ENCODE measurements around the gene ARHGEF28.

DNA sequence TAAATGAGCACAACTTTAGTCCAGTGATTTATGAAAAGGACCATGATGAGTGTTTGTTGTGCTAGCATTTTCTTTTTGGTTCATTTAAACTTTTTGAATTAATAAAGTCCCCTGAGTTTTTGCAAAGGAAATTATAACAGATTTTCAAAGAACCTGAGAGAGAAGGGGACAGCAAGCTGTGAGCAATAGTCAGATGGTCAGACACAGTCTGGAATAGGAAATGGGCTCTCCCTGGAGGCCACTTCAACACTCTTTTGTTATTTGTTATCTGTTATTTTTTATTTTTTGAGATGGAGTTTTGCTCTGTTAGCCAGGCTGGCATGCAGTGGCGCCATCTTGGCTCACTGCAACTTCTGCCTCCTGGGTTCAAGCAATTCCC, 171.1 kb downstream of the ARHGEF28 start:
- TF ChIP-seq, protein P1, sequence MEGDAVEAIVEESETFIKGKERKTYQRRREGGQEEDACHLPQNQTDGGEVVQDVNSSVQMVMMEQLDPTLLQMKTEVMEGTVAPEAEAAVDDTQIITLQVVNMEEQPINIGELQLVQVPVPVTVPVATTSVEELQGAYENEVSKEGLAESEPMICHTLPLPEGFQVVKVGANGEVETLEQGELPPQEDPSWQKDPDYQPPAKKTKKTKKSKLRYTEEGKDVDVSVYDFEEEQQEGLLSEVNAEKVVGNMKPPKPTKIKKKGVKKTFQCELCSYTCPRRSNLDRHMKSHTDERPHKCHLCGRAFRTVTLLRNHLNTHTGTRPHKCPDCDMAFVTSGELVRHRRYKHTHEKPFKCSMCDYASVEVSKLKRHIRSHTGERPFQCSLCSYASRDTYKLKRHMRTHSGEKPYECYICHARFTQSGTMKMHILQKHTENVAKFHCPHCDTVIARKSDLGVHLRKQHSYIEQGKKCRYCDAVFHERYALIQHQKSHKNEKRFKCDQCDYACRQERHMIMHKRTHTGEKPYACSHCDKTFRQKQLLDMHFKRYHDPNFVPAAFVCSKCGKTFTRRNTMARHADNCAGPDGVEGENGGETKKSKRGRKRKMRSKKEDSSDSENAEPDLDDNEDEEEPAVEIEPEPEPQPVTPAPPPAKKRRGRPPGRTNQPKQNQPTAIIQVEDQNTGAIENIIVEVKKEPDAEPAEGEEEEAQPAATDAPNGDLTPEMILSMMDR (IDR thresholded peaks at IDR 0.05): no peak
- TF ChIP-seq EZH2 (IDR thresholded peaks at IDR 0.05; ENCODE audit: borderline replicate concordance, insufficient read depth, low read depth, low read length, poor library complexity, severe bottlenecking): no peak

Data from B cell (primary cell).